Mononuclear cell (primary cell): ENCODE results near the gene SPATA31E1. TPM values are rescaled to one million over a fixed set of nuclear protein-coding genes. Genes with fewer than 3 reads are reported as not detected.
"Not testable (repeated sequence)": the region's sequence is repeated elsewhere in the genome, so short reads cannot be mapped to it uniquely, and the experiment has no call there.

Experiments
- H3K27me3 ChIP-seq: 2 replicates; pipeline ENCODE4 v1.6.0; 2011; ENCODE audit warnings: low read length, control low read depth; ENCODE audit not compliant: insufficient read depth
- H3K4me1 ChIP-seq: 2 replicates; pipeline ENCODE4 v1.5.1; 2011; ENCODE audit warnings: mild to moderate bottlenecking, low read length, control low read depth; ENCODE audit not compliant: insufficient read depth
- H3K4me3 ChIP-seq: 2 replicates; pipeline ENCODE4 v1.5.1; 2011; ENCODE audit warnings: mild to moderate bottlenecking, low read length, moderate library complexity
- H3K9me3 ChIP-seq: 2 replicates; pipeline ENCODE4 v1.5.1; 2011; ENCODE audit warnings: low read depth, mild to moderate bottlenecking, control low read depth, low read length
- total RNA-seq: library from RNA; depleted of rRNA; stranded (reverse); fragments of >200 nt; gene quantifications from one replicate; pipeline ENCODE4 v1.2.3, GENCODE V29; 2012

Gene SPATA31E1
- total RNA-seq, 1 donor: not detected

- no peak overlapping the region for H3K4me3 ChIP-seq
- H3K4me1 ChIP-seq: no peaks in the 10 kb centered on the region
- H3K9me3 ChIP-seq: no peaks in the 10 kb centered on the region
- no peaks in the 10 kb centered on the region for H3K27me3 ChIP-seq
Observed at GRCh38 chr9:87887661-87888480, 5.2 kb downstream of the SPATA31E1 start.

- Histone ChIP-seq H3K4me3 (no peak overlapping the region), H3K4me1 (no peaks in the 10 kb centered on the region), H3K27me3 (no peaks in the 10 kb centered on the region), H3K9me3 (no peaks in the 10 kb centered on the region)
Observed at GRCh38 chr9:87888501-87888900, 5.8 kb downstream of the SPATA31E1 start.

GRCh38 chr9:87889065-87889881 is 6.6 kb downstream of the SPATA31E1 start:
- Histone ChIP-seq H3K9me3 (no peaks in the 10 kb centered on the region), H3K4me3 (no peak overlapping the region), H3K27me3 (no peaks in the 10 kb centered on the region), H3K4me1 (no peaks in the 10 kb centered on the region)

- no peak overlapping the region for H3K4me3 ChIP-seq
- H3K9me3 ChIP-seq: no peaks in the 10 kb centered on the region
- H3K27me3 ChIP-seq: no peaks in the 10 kb centered on the region
Observed at GRCh38 chr9:87889882-87890252, 7.2 kb downstream of the SPATA31E1 start.

GRCh38 chr9:87890837-87891236 is 8.2 kb downstream of the SPATA31E1 start:
- Histone ChIP-seq H3K4me3 (no peak overlapping the region), H3K4me1 (no peaks in the 10 kb centered on the region), H3K9me3 (no peaks in the 10 kb centered on the region), H3K27me3 (no peaks in the 10 kb centered on the region)

More at GRCh38 chr9:87889882-87890252, 7.2 kb downstream of the SPATA31E1 start:
- no peaks in the 10 kb centered on the region for H3K4me1 ChIP-seq

- H3K4me3 ChIP-seq: no peak overlapping the region
- H3K9me3 ChIP-seq: no peaks in the 10 kb centered on the region
- H3K27me3 ChIP-seq: no peaks in the 10 kb centered on the region
- no peaks in the 10 kb centered on the region for H3K4me1 ChIP-seq
Observed at GRCh38 chr9:87891754-87892153, 9.1 kb downstream of the SPATA31E1 start.

DNA sequence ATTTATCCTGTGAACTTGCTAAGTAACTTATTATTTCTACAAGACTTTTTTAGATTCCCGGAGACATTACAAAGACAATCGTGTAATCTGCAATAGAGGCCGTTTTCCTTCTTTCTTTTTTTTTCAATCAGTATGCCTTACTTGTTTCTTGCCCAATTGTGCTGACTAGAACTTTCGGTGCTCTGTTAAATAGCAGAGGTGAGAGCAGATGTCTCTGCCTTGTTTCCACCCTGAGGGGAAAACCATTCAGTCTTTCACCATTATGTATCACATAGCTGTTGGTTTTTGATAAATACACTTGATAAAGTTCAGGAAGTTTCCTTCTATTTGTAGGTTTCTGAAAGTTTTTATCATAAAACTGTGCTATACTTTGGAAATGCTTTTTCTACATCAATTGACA is 10.3 kb downstream of the SPATA31E1 start:
- Histone ChIP-seq H3K27me3 (peaks cover 3% of the 10 kb centered on the region), H3K4me3 (no peak overlapping the region), H3K4me1 (no peaks in the 10 kb centered on the region), H3K9me3 (no peaks in the 10 kb centered on the region)

GRCh38 chr9:87894998-87895625 is 12.4 kb downstream of the SPATA31E1 start:
- H3K4me3 ChIP-seq: no peak overlapping the region
- H3K4me1 ChIP-seq: no peaks in the 10 kb centered on the region
- no peaks in the 10 kb centered on the region for H3K9me3 ChIP-seq
- H3K27me3 ChIP-seq: peaks cover 4% of the 10 kb centered on the region

DNA sequence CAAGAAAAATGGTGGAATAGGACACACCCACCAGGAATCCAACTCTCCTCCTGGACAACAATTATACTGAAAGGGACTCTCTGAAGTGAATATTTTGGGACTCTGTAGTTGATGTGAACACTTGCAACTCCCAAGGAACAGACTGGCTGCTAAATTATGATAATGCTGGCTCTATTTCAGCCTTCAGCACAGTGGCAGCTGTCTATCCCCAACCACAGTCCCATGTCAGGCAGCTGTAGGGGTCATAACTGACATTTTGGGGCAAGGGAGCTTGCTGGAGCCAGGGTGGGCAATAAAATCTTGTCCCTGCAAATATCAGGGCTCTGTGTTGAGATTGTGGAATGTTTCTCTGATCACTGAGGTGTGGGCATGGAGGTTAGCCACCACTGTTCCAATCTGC is 14.2 kb downstream of the SPATA31E1 start:
- Histone ChIP-seq H3K27me3 (peaks cover 8% of the 10 kb centered on the region), H3K9me3 (no peaks in the 10 kb centered on the region), H3K4me3 (no peak overlapping the region), H3K4me1 (no peaks in the 10 kb centered on the region)

- Histone ChIP-seq H3K27me3 (peaks cover 8% of the 10 kb centered on the region), H3K4me3 (no peak overlapping the region)
Observed at GRCh38 chr9:87898151-87898550, 15.5 kb downstream of the SPATA31E1 start.

GRCh38 chr9:87902371-87902770 is 19.7 kb downstream of the SPATA31E1 start:
- H3K4me1 ChIP-seq, H3K9me3 ChIP-seq, H3K4me3 ChIP-seq, H3K27me3 ChIP-seq: not testable (repeated sequence)

More at GRCh38 chr9:87898151-87898550, 15.5 kb downstream of the SPATA31E1 start:
- Histone ChIP-seq H3K4me1 (no peaks in the 10 kb centered on the region), H3K9me3 (no peaks in the 10 kb centered on the region)

DNA sequence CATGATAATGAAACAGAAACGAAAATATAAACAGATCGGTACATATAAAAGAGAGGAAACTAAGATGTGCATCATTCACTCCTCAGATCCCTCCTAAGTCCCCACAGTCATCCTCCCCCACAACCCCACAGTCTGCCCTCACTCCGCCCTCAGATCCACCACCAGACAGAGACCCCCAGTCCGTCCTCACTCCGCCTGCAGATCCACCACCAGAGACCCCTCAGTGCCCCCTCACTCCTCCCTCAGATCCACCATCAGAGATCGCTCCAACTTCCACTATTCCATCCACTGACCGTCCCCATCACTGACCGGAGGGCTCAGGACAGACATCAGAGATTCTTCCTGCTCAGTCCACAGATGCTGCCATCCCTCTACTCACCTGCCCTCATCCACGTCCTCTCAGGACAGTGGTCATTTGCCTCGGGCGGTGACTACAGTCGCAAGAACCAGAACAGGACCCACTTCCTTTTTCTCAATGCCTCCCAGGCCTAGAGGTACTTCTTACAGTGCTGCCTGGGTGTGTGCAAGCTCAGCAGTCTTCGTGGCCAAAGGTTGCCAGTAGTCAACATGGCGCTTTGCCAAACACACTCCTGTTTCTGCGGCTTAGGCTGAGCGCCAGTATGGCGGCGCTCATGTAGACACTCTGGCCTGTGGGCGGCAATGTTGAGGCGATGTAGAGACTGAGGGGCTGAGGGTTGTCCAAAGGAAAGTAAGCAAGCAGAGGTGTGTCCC is 26.8 kb downstream of the SPATA31E1 start:
- no peaks in the 10 kb centered on the region for H3K27me3 ChIP-seq
- no peak overlapping the region for H3K4me3 ChIP-seq
- no peaks in the 10 kb centered on the region for H3K9me3 ChIP-seq
- no peaks in the 10 kb centered on the region for H3K4me1 ChIP-seq

- H3K4me1 ChIP-seq: no peaks in the 10 kb centered on the region
- H3K27me3 ChIP-seq: no peaks in the 10 kb centered on the region
- no peaks in the 10 kb centered on the region for H3K9me3 ChIP-seq
- H3K4me3 ChIP-seq: no peak overlapping the region
Observed at GRCh38 chr9:87910821-87911220, 28.1 kb downstream of the SPATA31E1 start.

DNA sequence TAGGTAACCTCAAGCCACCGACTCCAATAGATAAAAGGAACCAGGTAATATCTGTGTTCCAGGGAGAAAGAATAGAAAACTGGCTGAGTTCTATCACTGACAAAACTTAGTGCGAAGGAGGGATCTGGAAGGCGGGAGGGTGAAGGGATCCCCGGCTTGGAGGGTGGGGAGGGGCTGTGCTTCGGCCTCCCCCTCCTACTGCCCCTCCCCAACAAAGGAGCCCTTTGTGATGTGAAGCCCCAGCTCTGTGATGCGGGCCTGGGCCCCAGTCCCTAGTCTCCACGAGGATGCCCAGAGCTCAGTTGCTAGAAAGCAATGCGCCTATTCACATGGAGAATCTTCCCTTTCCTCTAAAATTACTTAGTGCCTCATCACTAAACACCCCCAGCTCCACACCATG is 35.0 kb downstream of the SPATA31E1 start, which contains the start of gene SPATA31C1:
SPATA31C1 (plus strand) TSS at position 301 of the 400 bp plus-strand sequence.
- H3K9me3 ChIP-seq, H3K27me3 ChIP-seq, H3K4me1 ChIP-seq, H3K4me3 ChIP-seq: not testable (repeated sequence)
